Activated CD8-positive, alpha-beta T cell treated with anti-CD3 and anti-CD28 coated beads, Interleukin-2, amount 10 ng/mL, durations not matched to agents 7 days and 5 days (primary cell): ENCODE results near the gene OTOG. TPM values are rescaled to one million over a fixed set of nuclear protein-coding genes. Genes with fewer than 3 reads are reported as not detected.

Experiments used
- ATAC-seq: fragments of 150-1000 bp; cut with Tn5 transposase; one replicate; pipeline ENCODE4 v1.10.0; 2021; ENCODE audit warnings: moderate library complexity
- CTCF ChIA-PET: fragments of 350-600 bp; sonication (Branson Sonifier 250); formaldehyde crosslinking; loops from one replicate; lab custom pipeline; 2021; ENCODE audit warnings: antibody characterized with exemption; lab: Charles Lee
- POLR2A ChIA-PET: fragments of 350-600 bp; sonication (Branson Sonifier 250); formaldehyde crosslinking; loops from one replicate; lab custom pipeline; 2021; ENCODE audit warnings: antibody characterized with exemption; lab: Charles Lee
- DNase-seq: peaks from one replicate; pipeline ENCODE4 v3.0.0-alpha.2; 2020
- H3K27ac Mint-ChIP-seq: one replicate; pipeline ENCODE4 v1.8.0; 2021; ENCODE audit warnings: mild to moderate bottlenecking, mixed read lengths
- H3K27me3 Mint-ChIP-seq: one replicate; pipeline ENCODE4 v1.8.0; 2021; ENCODE audit warnings: low read depth, mixed read lengths
- H3K36me3 Mint-ChIP-seq: one replicate; pipeline ENCODE4 v1.8.0; 2021; ENCODE audit warnings: low read depth, mixed read lengths
- H3K4me1 Mint-ChIP-seq: one replicate; pipeline ENCODE4 v1.8.0; 2021; ENCODE audit warnings: low read depth, mixed read lengths
- H3K4me3 Mint-ChIP-seq: one replicate; pipeline ENCODE4 v1.8.0; 2021; ENCODE audit warnings: mild to moderate bottlenecking, mixed read lengths
- H3K9me3 Mint-ChIP-seq: one replicate; pipeline ENCODE4 v1.8.0; 2022; ENCODE audit warnings: mixed read lengths; ENCODE audit not compliant: insufficient read depth
- total RNA-seq, 2 experiments: library from RNA; stranded (reverse); gene quantifications; one replicate each; pipeline ENCODE4 v1.2.3, GENCODE V29; 2021

Gene OTOG
- total RNA-seq, 2 experiments from 2014 or later: not detected

- no peak for DNase-seq
- ChIA-PET POLR2A (no interaction called here), CTCF (no interaction called here)
- no peaks in the 10 kb centered on the region for H3K9me3 Mint-ChIP-seq
- H3K4me1 Mint-ChIP-seq: no peaks in the 10 kb centered on the region
- ATAC-seq: no peak
- H3K36me3 Mint-ChIP-seq: no peaks in the 10 kb centered on the region
- H3K27ac Mint-ChIP-seq: no peak overlapping the region
- peaks cover 2% of the 10 kb centered on the region for H3K27me3 Mint-ChIP-seq
- no peak overlapping the region for H3K4me3 Mint-ChIP-seq
Measured at GRCh38 chr11:17602105-17603001, 55.3 kb downstream of the OTOG start.

DNA sequence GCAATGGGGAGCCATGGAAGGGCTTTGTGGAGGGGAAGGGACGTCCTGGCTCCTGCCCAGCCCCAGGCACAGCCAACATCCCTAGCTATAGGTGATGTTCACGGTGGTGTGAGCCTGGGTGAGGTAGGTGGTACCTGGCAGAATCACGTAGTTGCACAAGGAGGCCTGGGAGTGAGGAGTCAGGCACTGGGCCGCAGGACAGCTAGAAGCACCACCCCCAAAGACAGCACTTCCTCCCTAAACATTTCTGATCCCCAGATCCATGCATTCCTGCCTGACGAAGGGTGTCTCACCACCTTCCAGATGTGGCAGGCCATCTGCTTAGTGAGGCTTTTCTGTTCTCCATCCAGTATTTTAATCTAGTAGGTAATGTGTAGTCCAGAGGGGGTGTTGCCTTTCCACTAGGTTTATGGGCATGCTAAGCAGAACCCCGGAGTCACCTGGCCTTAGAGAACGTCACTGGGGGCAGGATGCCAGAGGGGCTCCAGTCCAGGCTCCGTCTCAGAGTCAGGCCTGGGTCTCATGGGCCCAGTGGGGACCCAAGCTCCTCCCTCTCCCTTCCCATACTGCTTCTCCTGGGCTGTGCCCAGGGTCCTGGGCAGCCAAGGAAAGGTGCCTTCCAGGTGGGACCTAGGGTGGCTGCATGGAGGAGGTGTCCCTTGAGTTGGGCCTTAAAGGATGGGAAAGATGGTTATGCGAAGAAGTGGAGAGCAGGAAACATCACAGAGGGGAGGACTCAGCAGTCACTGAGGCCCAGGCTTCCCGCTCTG is 56.2 kb downstream of the OTOG start:
- Mint-ChIP-seq H3K36me3 (no peaks in the 10 kb centered on the region), H3K27ac (no peak overlapping the region), H3K4me3 (no peak overlapping the region), H3K27me3 (peaks cover 2% of the 10 kb centered on the region), H3K4me1 (no peaks in the 10 kb centered on the region), H3K9me3 (no peaks in the 10 kb centered on the region)
- POLR2A ChIA-PET: no interaction called here
- CTCF ChIA-PET: no interaction called here
- no peak for ATAC-seq
- DNase-seq: no peak

DNA sequence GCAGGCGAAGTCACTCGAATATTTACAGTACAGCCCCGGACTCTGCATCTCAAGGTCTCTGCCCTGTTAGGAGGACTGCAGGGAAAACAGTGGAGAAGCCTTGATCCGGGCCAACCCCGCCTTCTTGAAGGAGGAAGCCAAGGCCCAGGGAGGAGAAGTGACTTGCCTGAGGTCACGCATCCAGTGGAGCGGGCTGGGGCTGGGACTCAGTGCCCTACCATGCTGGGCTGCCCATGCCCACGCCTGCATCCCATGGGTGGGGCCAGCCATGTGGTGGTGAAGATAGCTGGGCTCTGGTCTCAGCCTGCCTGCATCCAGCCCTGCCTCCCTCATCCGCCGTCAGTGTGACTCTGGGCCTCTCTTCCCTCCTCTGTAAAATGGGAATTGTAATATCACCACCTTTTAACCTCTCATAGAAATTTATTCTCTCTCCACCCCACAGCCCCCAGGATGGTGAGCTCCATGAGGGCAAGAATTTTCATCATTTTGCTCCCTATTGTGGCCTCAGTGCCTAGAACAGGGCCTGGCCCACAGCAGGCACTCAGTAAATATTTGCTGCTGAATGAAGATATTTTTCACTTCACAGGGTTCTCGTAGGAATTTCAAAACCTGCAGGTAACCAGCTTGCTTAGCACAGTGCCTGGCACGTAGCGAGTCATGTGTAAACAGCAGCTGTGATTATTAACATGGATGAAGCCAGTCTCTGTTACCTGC is 57.3 kb downstream of the OTOG start:
- POLR2A ChIA-PET: interaction anchor here (0.5 kb wide), 1 partner anchor 78 kb away, joined by 3 read pairs; no protein-coding TSS in a partner anchor
- Mint-ChIP-seq H3K27me3 (peaks cover 2% of the 10 kb centered on the region), H3K36me3 (no peaks in the 10 kb centered on the region), H3K4me3 (no peak overlapping the region), H3K4me1 (no peaks in the 10 kb centered on the region), H3K9me3 (no peaks in the 10 kb centered on the region), H3K27ac (no peak overlapping the region)
- DNase-seq: peak; percentile 16
- CTCF ChIA-PET: no interaction called here
- no peak for ATAC-seq

DNA sequence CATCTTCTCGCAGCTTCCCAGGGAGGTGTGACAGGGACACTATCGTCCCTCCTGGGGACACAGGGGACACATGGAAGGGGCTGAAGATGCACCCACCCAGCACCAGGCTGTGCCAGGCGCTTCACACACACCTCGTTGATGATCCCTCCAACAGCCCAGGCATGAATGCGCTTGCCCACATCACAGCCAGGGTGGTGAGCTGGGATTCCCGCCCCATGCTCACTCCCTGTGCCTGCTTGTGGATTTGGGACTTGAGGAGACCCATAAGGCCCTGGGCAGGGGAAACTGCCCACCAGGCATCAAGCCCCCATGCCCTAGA is 57.8 kb downstream of the OTOG start:
- ATAC-seq (no peak), DNase-seq (no peak)
- H3K9me3 Mint-ChIP-seq: no peaks in the 10 kb centered on the region
- no peak overlapping the region for H3K27ac Mint-ChIP-seq
- peaks cover 2% of the 10 kb centered on the region for H3K27me3 Mint-ChIP-seq
- CTCF ChIA-PET: no interaction called here
- POLR2A ChIA-PET: interaction anchor here (0.5 kb wide), 1 partner anchor 78 kb away, joined by 3 read pairs; no protein-coding TSS in a partner anchor
- H3K4me1 Mint-ChIP-seq: no peaks in the 10 kb centered on the region
- H3K4me3 Mint-ChIP-seq: no peak overlapping the region
- H3K36me3 Mint-ChIP-seq: no peaks in the 10 kb centered on the region

- Mint-ChIP-seq H3K4me3 (no peak overlapping the region), H3K27me3 (peaks cover 2% of the 10 kb centered on the region), H3K9me3 (no peaks in the 10 kb centered on the region), H3K4me1 (no peaks in the 10 kb centered on the region), H3K36me3 (no peaks in the 10 kb centered on the region), H3K27ac (no peak overlapping the region)
- ChIA-PET CTCF (no interaction called here), POLR2A (no interaction called here)
- DNase-seq (no peak), ATAC-seq (no peak)
Measured at GRCh38 chr11:17605651-17606122, 58.6 kb downstream of the OTOG start.

GRCh38 chr11:17606233-17607082 is 59.4 kb downstream of the OTOG start:
- H3K36me3 Mint-ChIP-seq: no peaks in the 10 kb centered on the region
- no peaks in the 10 kb centered on the region for H3K4me1 Mint-ChIP-seq
- ChIA-PET POLR2A (no interaction called here), CTCF (no interaction called here)
- no peak overlapping the region for H3K4me3 Mint-ChIP-seq
- H3K9me3 Mint-ChIP-seq: no peaks in the 10 kb centered on the region
- ATAC-seq: no peak
- H3K27ac Mint-ChIP-seq: no peak overlapping the region
- H3K27me3 Mint-ChIP-seq: no peaks in the 10 kb centered on the region
- no peak for DNase-seq

- ATAC-seq: no peak
- no peak overlapping the region for H3K4me3 Mint-ChIP-seq
- H3K27me3 Mint-ChIP-seq: no peaks in the 10 kb centered on the region
- H3K9me3 Mint-ChIP-seq: no peaks in the 10 kb centered on the region
- ChIA-PET POLR2A (no interaction called here), CTCF (no interaction called here)
- peak; percentile 13 for DNase-seq
- H3K36me3 Mint-ChIP-seq: no peaks in the 10 kb centered on the region
- H3K4me1 Mint-ChIP-seq: no peaks in the 10 kb centered on the region
- no peak overlapping the region for H3K27ac Mint-ChIP-seq
Measured at GRCh38 chr11:17607083-17607429, 60.0 kb downstream of the OTOG start.

GRCh38 chr11:17607591-17608570 is 60.8 kb downstream of the OTOG start:
- Mint-ChIP-seq H3K36me3 (no peaks in the 10 kb centered on the region), H3K27ac (no peak overlapping the region), H3K4me1 (no peaks in the 10 kb centered on the region), H3K9me3 (no peaks in the 10 kb centered on the region), H3K4me3 (no peak overlapping the region), H3K27me3 (no peaks in the 10 kb centered on the region)
- DNase-seq: peak; percentile 13
- no peak for ATAC-seq
- ChIA-PET POLR2A (no interaction called here), CTCF (no interaction called here)

DNA sequence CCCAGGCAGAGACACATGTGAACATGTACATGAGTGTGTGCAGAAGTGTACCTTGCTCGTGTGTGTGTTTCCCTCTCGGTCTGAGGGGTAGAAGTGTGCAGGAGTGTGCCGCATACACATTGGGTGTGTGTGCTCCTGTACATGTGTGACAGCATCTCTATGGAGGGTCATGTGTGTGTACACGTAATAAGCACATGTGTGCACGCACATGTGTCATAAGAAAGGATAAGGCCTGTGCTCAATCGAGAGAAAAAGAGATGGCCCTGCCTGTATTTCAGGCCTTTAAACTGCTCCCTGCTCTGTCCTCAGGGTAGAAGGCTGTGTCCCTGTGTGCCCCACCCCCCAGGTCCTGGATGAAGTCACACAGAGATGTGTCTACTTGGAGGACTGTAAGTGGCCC is 61.8 kb downstream of the OTOG start:
- Mint-ChIP-seq H3K27ac (no peak overlapping the region), H3K36me3 (no peaks in the 10 kb centered on the region), H3K4me1 (no peaks in the 10 kb centered on the region), H3K9me3 (no peaks in the 10 kb centered on the region), H3K4me3 (no peak overlapping the region), H3K27me3 (no peaks in the 10 kb centered on the region)
- ATAC-seq: no peak
- CTCF ChIA-PET: no interaction called here
- POLR2A ChIA-PET: no interaction called here
- peak; percentile 15 for DNase-seq

GRCh38 chr11:17609291-17610084 is 62.4 kb downstream of the OTOG start:
- Mint-ChIP-seq H3K27me3 (peaks cover 2% of the 10 kb centered on the region), H3K4me1 (no peaks in the 10 kb centered on the region), H3K9me3 (no peaks in the 10 kb centered on the region), H3K27ac (no peak overlapping the region), H3K36me3 (no peaks in the 10 kb centered on the region), H3K4me3 (no peak overlapping the region)
- ATAC-seq (no peak), DNase-seq (no peak)
- CTCF ChIA-PET: no interaction called here
- POLR2A ChIA-PET: no interaction called here
